K562 (cell line): Measurements from ENCODE around the gene CDT1. TPM values are rescaled to one million over a fixed set of nuclear protein-coding genes. Genes with fewer than 3 reads are reported as not detected.

Experiments
- ELK1 ChIP-seq: sonication (generic); formaldehyde crosslinking; IDR thresholded peaks from 2 replicates; pipeline ENCODE4 v1.8.1; 2022; ENCODE audit warnings: missing genetic modification reagents
- HMGN3 ChIP-seq: IDR thresholded peaks from 2 replicates; pipeline ENCODE4 v1.6.1; 2011; ENCODE audit warnings: borderline replicate concordance, low read depth, mild to moderate bottlenecking, mixed read lengths, low read length; ENCODE audit not compliant: insufficient read length; ENCODE audit errors: extremely low read depth
- IFI16 ChIP-seq: fragments of 250-450 bp; sonication (Bioruptor Pico); IDR thresholded peaks from 2 replicates; pipeline ENCODE4 v2.1.2; 2022; ENCODE audit warnings: mild to moderate bottlenecking, inconsistent platforms
- NR4A1 ChIP-seq, 2 experiments: fragments of 250-450 bp in 1 of 2; fragments of 450-650 bp in 1 of 2; sonication (Bioruptor Pico) in 1 of 2; IDR thresholded peaks; 2 replicates each; pipeline versions ENCODE4 v1.4.0 to v1.6.1; 2016 to 2020; ENCODE audit warnings: mild to moderate bottlenecking in 2 of 2, missing compliant biosample characterization in 1 of 2, missing genetic modification characterization in 1 of 2, moderate library complexity in 1 of 2
- SIN3A ChIP-seq, 2 experiments: fragments of 150-350 bp in 1 of 2; IDR thresholded peaks; 2 replicates each; pipeline ENCODE4 v1.6.1; 2011 to 2016; ENCODE audit warnings: borderline replicate concordance in 2 of 2, low read depth in 2 of 2, low read length in 2 of 2, mild to moderate bottlenecking in 2 of 2, moderate library complexity in 2 of 2; ENCODE audit not compliant: control insufficient read depth in 1 of 2
- SMAD3 ChIP-seq: fragments of 450-650 bp; formaldehyde crosslinking; conservative IDR thresholded peaks from 2 replicates; pipeline ENCODE4 v1.4.0; 2020; ENCODE audit warnings: mild to moderate bottlenecking
- SRSF7 ChIP-seq: fragments of 200-400 bp; formaldehyde crosslinking; optimal IDR thresholded peaks from 2 replicates; pipeline ENCODE3; 2017; ENCODE audit warnings: mild to moderate bottlenecking, low read depth, low read length
- STAG1 ChIP-seq: sonication (generic); formaldehyde crosslinking; IDR thresholded peaks from 2 replicates; pipeline ENCODE4 v1.5.0; 2020; ENCODE audit warnings: missing genetic modification reagents, borderline replicate concordance
- TAF15 ChIP-seq: fragments of 200-400 bp; formaldehyde crosslinking; IDR thresholded peaks from 2 replicates; pipeline ENCODE4 v1.6.1; 2017; ENCODE audit warnings: mild to moderate bottlenecking, low read depth, low read length, moderate library complexity
- polyA plus RNA-seq, 8 experiments: library from polyadenylated mRNA; depleted of rRNA in 4 of 8; stranded (reverse) in 5 of 8; unstranded in 3 of 8; fragments of >200 nt; fragmentation: Nextera tagmentation in 2 of 8; fragmentation: Illumina TruSeq in 1 of 8; extraction: Ambion mirVana in 2 of 8; extraction: Trizol in 1 of 8; gene quantifications; 2 replicates each; pipeline versions ENCODE4 v1.2.1 to v1.2.3, GENCODE V29; 2011 to 2014; ENCODE audit warnings: inconsistent platforms in 1 of 8, missing spikeins in 1 of 8
- total RNA-seq, 7 experiments: library from RNA; depleted of rRNA in 6 of 7; stranded (reverse); fragments of >200 nt in 6 of 7; fragmentation: Illumina TruSeq in 2 of 7; extraction: Trizol in 2 of 7; gene quantifications; 2 replicates each; pipeline versions ENCODE4 v1.2.1 to v1.2.3, GENCODE V29; 2011 to 2021; ENCODE audit warnings: low replicate concordance in 1 of 7
- TF ChIP-seq, protein P1 (sequence below), 2 experiments: fragments of 450-650 bp in 1 of 2; sonication (generic) in 1 of 2; formaldehyde crosslinking in 1 of 2; IDR thresholded peaks in 1 of 2; conservative IDR thresholded peaks in 1 of 2; 2 replicates each; pipeline versions ENCODE4 v1.6.1 to v1.8.1; 2016 to 2023; ENCODE audit warnings: mild to moderate bottlenecking in 2 of 2, moderate library complexity in 2 of 2, inconsistent platforms in 1 of 2, missing genetic modification reagents in 1 of 2
- TF ChIP-seq, protein P2 (sequence below): fragments of 450-650 bp; IDR thresholded peaks from 2 replicates; pipeline ENCODE4 v1.6.1; 2016; ENCODE audit warnings: borderline replicate concordance

The CDT1 gene
- total and polyA plus RNA-seq, 9 of the 15 experiments (the other 6 are each of a cell fraction or from before 2014, with no cell fraction given), result 0.92 to 178 (median 14.2) TPM

DNA sequence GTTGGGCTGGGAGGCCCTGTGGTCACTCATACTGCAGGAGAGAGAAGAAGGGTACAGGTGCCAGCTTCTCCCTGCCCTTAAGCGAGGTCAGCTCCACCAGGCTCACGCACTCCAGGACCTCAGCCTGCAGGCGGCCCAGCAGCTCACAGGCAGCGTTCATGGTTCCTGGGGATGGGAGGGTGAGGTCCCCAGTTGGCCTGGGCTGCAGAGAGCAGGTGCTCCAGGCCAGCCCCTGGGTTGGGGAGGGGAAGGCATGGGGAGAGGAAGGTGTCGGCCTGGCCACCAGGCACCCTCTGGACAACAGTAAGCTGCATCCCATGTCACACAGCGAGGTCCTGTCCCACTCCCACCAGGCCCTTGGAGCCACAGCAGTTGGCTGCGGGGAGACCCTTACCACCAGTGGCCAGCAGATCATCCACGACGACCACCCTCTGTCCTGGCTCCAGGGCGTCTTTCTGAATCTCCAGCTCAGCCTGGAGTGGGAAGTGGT, 6.1 kb downstream of the CDT1 start (continued):
- no peak for TF ChIP-seq ELK1
- TF ChIP-seq NR4A1 (CRISPR knock-in tag; IDR thresholded peaks at IDR 0.05), result no peak
- no peak for TF ChIP-seq NR4A1 (tag; IDR thresholded peaks at IDR 0.05)
- 0 out of 4 replicates have a peak, but pooled peaks of 1 of the 2 experiments have one; percentile 17 for TF ChIP-seq SIN3A (IDR thresholded peaks at IDR 0.05; ENCODE audit: borderline replicate concordance in 2 of 2, control insufficient read depth in 1 of 2, low read depth in 2 of 2, low read length in 2 of 2)
- peak; percentile 80; the same call in 1 of the 2 replicates for TF ChIP-seq TAF15
- TF ChIP-seq, protein P1, sequence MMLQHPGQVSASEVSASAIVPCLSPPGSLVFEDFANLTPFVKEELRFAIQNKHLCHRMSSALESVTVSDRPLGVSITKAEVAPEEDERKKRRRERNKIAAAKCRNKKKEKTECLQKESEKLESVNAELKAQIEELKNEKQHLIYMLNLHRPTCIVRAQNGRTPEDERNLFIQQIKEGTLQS (IDR thresholded peaks at IDR 0.05), result no peak
- TF ChIP-seq, protein P1 (CRISPR knock-in tag; conservative IDR thresholded peaks at IDR 0.05), result no peak
- no peak for TF ChIP-seq SMAD3 (CRISPR knock-in tag)
- TF ChIP-seq STAG1 (CRISPR knock-in tag), result no peak
- TF ChIP-seq, protein P2, sequence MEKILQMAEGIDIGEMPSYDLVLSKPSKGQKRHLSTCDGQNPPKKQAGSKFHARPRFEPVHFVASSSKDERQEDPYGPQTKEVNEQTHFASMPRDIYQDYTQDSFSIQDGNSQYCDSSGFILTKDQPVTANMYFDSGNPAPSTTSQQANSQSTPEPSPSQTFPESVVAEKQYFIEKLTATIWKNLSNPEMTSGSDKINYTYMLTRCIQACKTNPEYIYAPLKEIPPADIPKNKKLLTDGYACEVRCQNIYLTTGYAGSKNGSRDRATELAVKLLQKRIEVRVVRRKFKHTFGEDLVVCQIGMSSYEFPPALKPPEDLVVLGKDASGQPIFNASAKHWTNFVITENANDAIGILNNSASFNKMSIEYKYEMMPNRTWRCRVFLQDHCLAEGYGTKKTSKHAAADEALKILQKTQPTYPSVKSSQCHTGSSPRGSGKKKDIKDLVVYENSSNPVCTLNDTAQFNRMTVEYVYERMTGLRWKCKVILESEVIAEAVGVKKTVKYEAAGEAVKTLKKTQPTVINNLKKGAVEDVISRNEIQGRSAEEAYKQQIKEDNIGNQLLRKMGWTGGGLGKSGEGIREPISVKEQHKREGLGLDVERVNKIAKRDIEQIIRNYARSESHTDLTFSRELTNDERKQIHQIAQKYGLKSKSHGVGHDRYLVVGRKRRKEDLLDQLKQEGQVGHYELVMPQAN, result no peak
- TF ChIP-seq IFI16, result no peak
- peak; percentile 58 for TF ChIP-seq HMGN3
- no peak for TF ChIP-seq SRSF7
- TF ChIP-seq, all 486 proteins: peak for 29
